22Rv1 (cell line): Measurements from ENCODE around the gene FGGY.

ENCODE experiments used
- CTCF ChIP-seq: fragments of 450-650 bp; IDR thresholded peaks from 2 replicates; pipeline ENCODE4 v1.5.1; 2017; ENCODE audit warnings: mild to moderate bottlenecking
- ZFX ChIP-seq: fragments of 450-650 bp; IDR thresholded peaks from 2 replicates; pipeline ENCODE4 v1.6.1; 2017; ENCODE audit warnings: antibody characterized with exemption, borderline replicate concordance

- TF ChIP-seq CTCF (no peak), ZFX (no peak)
Measured at GRCh38 chr1:59294423-59294822, 2.5 kb upstream of the FGGY start.
